NB4 (cell line): ENCODE measurements around the gene ASIC1.
"Not testable (repeated sequence)": the region's sequence is repeated elsewhere in the genome, so short reads cannot be mapped to it uniquely, and the experiment has no call there.

Experiments used
- CTCF ChIP-seq: IDR thresholded peaks from one replicate; pipeline ENCODE4 v1.5.1; 2012; ENCODE audit warnings: low read depth, low read length
- MAX ChIP-seq: IDR thresholded peaks from 2 replicates; pipeline ENCODE4 v1.6.1; 2011; ENCODE audit warnings: low read depth, low read length
- POLR2A ChIP-seq: IDR thresholded peaks from 2 replicates; pipeline ENCODE4 v1.6.1; 2011; ENCODE audit warnings: mild to moderate bottlenecking; ENCODE audit not compliant: insufficient read length; ENCODE audit errors: extremely low read depth

- TF ChIP-seq POLR2A, CTCF, MAX: not testable (repeated sequence)
Measured at GRCh38 chr12:50030449-50030848, 26.9 kb upstream of the ASIC1 start.
